ENCODE data around the gene CKAP2L.

The CKAP2L gene

DNA sequence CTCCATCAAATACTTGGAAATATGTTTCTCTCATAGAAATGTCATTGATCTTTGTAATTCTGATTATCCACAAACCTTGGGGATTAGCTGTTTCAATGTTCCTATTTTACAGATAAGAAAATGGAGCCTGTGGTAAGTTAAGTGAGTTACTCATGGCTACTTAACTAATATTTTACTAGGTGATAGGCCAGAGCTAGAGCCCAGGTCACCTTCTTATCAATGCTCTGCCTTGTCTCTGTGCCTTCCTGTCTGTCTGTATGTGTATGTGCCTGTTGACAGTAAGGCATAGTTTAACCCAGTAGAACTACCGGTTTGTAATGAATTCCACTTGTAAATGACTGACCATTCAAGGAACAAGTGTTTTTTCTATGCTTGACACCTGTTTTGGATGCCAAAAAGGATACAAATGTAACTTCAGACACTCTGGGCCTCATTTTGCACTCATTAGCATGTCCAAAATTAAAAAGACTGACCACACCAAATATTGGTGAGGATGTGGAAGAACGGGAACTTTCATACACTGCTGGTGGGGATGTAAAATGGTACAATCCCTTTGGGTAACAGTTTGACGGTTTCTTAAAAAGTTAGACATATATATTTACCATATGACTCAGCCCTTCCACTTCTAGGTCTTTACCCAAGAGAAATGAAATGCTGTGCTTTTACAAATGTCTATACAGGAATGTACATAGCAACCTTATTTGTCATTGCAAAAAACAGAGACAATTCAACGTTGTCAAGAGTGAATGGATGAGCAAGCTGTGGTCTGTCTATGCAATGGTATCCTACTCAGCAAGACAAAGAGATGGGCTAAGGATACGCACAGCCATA, 39.5 kb upstream of the CKAP2L start:
- Histone ChIP-seq H3K4me3 (ENCODE audit: low read length in 2 of 2) (no peak overlapping the region), H3K4me1 (ENCODE audit: control insufficient read depth in 2 of 2, insufficient read depth in 2 of 2, low read length in 2 of 2) (no peaks in the 10 kb centered on the region), H3K9ac (ENCODE audit: low read depth in 1 of 2, low read length in 2 of 2) (no peak overlapping the region), H3K27ac (ENCODE audit: low read depth in 2 of 2, low read length in 2 of 2) (no peak overlapping the region), H3K27me3 (ENCODE audit: control insufficient read depth in 2 of 2, insufficient read depth in 2 of 2, low read length in 2 of 2) (no peaks in the 10 kb centered on the region), H3K9me3 (ENCODE audit: control insufficient read depth in 2 of 2, low read length in 2 of 2) (no peaks in the 10 kb centered on the region), H3K36me3 (ENCODE audit: control insufficient read depth in 2 of 2, insufficient read depth in 2 of 2, low read length in 2 of 2) (no peaks in the 10 kb centered on the region)

DNA sequence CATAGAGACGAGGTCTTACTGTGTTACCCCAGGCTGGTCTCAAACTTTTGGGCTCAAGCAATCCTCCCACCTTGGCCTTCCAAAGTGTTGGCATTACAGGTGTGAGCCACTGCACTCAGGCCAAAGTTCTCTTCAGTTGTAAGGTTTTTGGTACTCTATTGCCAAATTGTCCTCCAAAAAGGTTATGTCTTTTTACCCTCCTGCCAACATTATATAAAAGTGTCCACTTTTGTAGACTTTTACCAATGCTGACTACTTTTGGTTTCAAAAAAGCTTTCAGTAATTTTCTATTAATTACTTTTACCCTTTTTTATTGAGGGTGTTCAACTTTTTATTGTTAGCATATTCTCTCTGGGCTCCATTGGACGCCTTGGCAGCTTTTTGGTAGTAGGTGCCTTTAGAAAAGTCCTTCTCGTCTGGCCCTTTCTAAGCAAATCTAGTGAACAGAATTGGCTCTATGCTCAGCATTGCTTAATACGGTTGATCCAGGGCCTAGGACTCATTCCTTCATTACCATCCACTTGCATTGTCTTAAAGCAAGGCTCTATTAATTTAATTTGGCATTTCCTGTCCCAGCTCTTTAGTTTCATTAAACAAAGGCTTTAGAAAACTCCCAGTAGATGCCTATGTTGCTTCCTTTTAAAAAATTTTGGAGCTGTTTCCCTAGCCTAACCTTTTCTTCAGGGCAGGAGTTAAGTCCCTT, 36.6 kb upstream of the CKAP2L start:
- Histone ChIP-seq H3K27ac (ENCODE audit: low read depth in 2 of 2, low read length in 2 of 2) (no peak overlapping the region), H3K9me3 (ENCODE audit: control insufficient read depth in 2 of 2, low read length in 2 of 2) (no peaks in the 10 kb centered on the region)

DNA sequence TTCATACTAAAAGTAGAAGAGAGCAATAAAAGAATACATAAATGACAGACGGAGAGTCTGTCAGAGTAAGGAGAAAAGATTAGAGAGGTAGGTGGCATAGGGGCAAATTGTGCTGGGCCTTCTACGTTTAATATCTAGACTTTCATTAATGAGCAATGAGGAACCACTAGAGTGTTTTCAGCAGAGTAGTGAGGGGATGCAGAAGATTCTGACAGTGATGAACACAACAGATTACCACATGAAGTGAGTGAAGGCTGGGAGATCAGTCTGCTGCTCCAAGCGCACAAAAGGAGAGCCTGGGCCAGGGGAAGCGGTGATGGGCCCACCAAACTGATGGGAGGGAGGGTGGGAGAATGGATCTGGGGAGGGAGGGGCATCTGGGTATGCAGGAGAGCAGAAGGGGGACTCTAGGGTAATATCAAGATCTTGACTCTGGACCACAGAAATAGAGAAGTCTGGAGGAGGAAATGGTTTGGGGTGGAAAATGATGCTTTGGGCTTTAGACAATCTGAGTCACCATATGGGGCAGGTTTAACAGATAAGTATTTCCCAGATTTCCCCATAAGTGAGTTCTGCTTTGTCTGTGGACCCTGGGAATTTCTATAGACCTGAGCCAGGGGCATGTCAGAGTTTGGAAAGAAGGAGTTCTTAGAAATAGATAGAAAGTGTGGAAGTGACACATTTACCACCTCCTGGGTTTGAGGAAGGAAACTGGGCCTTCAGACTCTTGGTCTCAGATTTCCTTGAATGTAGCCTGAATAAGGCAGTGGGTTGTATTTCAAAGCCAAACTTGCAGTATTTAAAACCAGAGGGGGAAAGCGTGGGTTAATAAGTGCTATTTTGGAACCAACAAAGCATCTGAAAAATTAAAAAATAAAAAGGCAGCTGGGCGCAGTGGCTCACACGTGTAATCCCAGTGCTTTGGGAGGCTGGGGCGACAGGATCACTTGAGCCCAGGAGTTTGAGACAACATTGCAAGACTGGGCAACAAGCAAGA, 34.9 kb upstream of the CKAP2L start:
- Histone ChIP-seq H3K9me3 (ENCODE audit: control insufficient read depth in 2 of 2, low read length in 2 of 2) (no peaks in the 10 kb centered on the region), H3K9ac (ENCODE audit: low read depth in 1 of 2, low read length in 2 of 2) (no peak overlapping the region), H3K4me3 (ENCODE audit: low read length in 2 of 2) (no peak overlapping the region), H3K36me3 (ENCODE audit: control insufficient read depth in 2 of 2, insufficient read depth in 2 of 2, low read length in 2 of 2) (no peaks in the 10 kb centered on the region), H3K27me3 (ENCODE audit: control insufficient read depth in 2 of 2, insufficient read depth in 2 of 2, low read length in 2 of 2) (no peaks in the 10 kb centered on the region), H3K27ac (ENCODE audit: low read depth in 2 of 2, low read length in 2 of 2) (no peak overlapping the region), H3K4me1 (ENCODE audit: control insufficient read depth in 2 of 2, insufficient read depth in 2 of 2, low read length in 2 of 2) (peaks cover 4 to 5% of the 10 kb centered on the region in 2 donors)

More for the DNA sequence above, 36.6 kb upstream of the CKAP2L start:
- Histone ChIP-seq H3K36me3 (ENCODE audit: control insufficient read depth in 2 of 2, insufficient read depth in 2 of 2, low read length in 2 of 2) (no peaks in the 10 kb centered on the region), H3K27me3 (ENCODE audit: control insufficient read depth in 2 of 2, insufficient read depth in 2 of 2, low read length in 2 of 2) (no peaks in the 10 kb centered on the region), H3K4me3 (ENCODE audit: low read length in 2 of 2) (no peak overlapping the region), H3K4me1 (ENCODE audit: control insufficient read depth in 2 of 2, insufficient read depth in 2 of 2, low read length in 2 of 2) (no peaks in the 10 kb centered on the region), H3K9ac (ENCODE audit: low read depth in 1 of 2, low read length in 2 of 2) (no peak overlapping the region)

DNA sequence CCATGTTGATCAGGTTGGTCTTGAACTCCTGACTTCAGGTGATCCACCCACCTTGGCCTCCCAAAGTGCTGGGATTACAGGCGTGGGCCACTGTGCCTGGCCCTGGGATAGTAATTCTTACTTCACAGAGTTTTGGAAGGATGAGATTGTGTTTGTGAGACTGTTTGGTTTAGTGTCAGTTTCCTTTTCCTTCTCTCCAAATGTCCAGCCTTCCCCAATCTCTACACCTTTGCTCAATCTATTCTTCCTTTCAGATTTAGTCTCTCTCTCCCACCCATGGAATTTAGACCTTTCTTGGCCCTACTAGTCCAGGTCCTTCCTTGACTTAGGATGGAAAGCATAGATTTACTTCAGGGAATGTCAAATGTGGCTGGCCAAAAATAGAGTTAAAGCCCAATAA, 32.1 kb upstream of the CKAP2L start:
- H3K9ac ChIP-seq (ENCODE audit: low read depth in 1 of 2, low read length in 2 of 2) = no peak overlapping the region
- no peak overlapping the region for H3K4me3 ChIP-seq (ENCODE audit: low read length in 2 of 2)
- H3K9me3 ChIP-seq (ENCODE audit: control insufficient read depth in 2 of 2, low read length in 2 of 2) = no peaks in the 10 kb centered on the region
- peaks cover 4 to 5% of the 10 kb centered on the region in 2 donors for H3K4me1 ChIP-seq (ENCODE audit: control insufficient read depth in 2 of 2, insufficient read depth in 2 of 2, low read length in 2 of 2)
- H3K36me3 ChIP-seq (ENCODE audit: control insufficient read depth in 2 of 2, insufficient read depth in 2 of 2, low read length in 2 of 2) = no peaks in the 10 kb centered on the region
- no peak overlapping the region for H3K27ac ChIP-seq (ENCODE audit: low read depth in 2 of 2, low read length in 2 of 2)
- no peaks in the 10 kb centered on the region for H3K27me3 ChIP-seq (ENCODE audit: control insufficient read depth in 2 of 2, insufficient read depth in 2 of 2, low read length in 2 of 2)

DNA sequence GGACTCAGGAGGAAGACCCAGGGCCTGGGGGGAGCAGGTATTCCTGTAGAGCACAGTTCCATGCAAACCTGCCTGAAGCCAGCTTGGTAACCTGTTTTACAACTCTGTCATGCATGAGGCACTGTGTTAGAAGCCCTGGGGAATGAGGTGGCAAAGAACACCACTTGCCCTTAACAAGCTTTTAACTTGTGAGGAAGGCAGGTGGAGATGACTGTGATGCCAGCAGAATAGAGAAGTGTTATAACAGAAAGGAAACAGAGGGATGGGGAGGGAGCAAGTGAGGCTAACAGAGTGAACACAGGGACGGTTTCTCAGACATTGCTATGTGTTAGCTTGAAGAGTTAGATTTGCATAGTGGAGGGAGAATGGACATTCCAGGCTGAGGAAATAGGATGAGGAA, 31.4 kb upstream of the CKAP2L start:
- H3K9me3 ChIP-seq (ENCODE audit: control insufficient read depth in 2 of 2, low read length in 2 of 2) = no peaks in the 10 kb centered on the region
- H3K27me3 ChIP-seq (ENCODE audit: control insufficient read depth in 2 of 2, insufficient read depth in 2 of 2, low read length in 2 of 2) = no peaks in the 10 kb centered on the region
- H3K4me3 ChIP-seq (ENCODE audit: low read length in 2 of 2) = no peak overlapping the region
- H3K9ac ChIP-seq (ENCODE audit: low read depth in 1 of 2, low read length in 2 of 2) = no peak overlapping the region
- no peak overlapping the region for H3K27ac ChIP-seq (ENCODE audit: low read depth in 2 of 2, low read length in 2 of 2)
- no peaks in the 10 kb centered on the region for H3K36me3 ChIP-seq (ENCODE audit: control insufficient read depth in 2 of 2, insufficient read depth in 2 of 2, low read length in 2 of 2)
- peaks cover 4 to 5% of the 10 kb centered on the region in 2 donors for H3K4me1 ChIP-seq (ENCODE audit: control insufficient read depth in 2 of 2, insufficient read depth in 2 of 2, low read length in 2 of 2)

DNA sequence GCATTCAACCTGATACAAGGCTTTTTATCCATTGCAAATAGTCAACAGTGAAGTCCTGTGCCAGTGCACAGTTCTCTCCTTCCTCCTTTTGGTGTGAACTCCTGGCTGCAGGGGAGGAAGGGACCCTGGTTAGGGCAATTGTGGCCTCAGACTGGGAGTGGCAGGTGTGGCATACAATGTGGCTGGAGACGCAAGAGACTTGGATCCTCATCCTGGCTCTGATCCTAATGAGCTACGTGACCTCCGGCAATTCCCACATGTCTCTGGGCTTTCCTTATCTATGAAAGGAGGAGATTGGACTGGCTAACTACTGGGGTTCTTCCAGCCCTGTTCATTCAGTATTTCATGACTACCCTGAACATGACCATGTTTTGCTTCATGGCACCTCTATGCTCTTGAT, 30.4 kb upstream of the CKAP2L start:
- Histone ChIP-seq H3K9me3 (ENCODE audit: control insufficient read depth in 2 of 2, low read length in 2 of 2) (no peaks in the 10 kb centered on the region), H3K9ac (ENCODE audit: low read depth in 1 of 2, low read length in 2 of 2) (no peak overlapping the region), H3K4me1 (ENCODE audit: control insufficient read depth in 2 of 2, insufficient read depth in 2 of 2, low read length in 2 of 2) (peaks cover 4 to 5% of the 10 kb centered on the region in 2 donors), H3K36me3 (ENCODE audit: control insufficient read depth in 2 of 2, insufficient read depth in 2 of 2, low read length in 2 of 2) (no peaks in the 10 kb centered on the region), H3K27ac (ENCODE audit: low read depth in 2 of 2, low read length in 2 of 2) (no peak overlapping the region), H3K27me3 (ENCODE audit: control insufficient read depth in 2 of 2, insufficient read depth in 2 of 2, low read length in 2 of 2) (no peaks in the 10 kb centered on the region), H3K4me3 (ENCODE audit: low read length in 2 of 2) (no peak overlapping the region)

DNA sequence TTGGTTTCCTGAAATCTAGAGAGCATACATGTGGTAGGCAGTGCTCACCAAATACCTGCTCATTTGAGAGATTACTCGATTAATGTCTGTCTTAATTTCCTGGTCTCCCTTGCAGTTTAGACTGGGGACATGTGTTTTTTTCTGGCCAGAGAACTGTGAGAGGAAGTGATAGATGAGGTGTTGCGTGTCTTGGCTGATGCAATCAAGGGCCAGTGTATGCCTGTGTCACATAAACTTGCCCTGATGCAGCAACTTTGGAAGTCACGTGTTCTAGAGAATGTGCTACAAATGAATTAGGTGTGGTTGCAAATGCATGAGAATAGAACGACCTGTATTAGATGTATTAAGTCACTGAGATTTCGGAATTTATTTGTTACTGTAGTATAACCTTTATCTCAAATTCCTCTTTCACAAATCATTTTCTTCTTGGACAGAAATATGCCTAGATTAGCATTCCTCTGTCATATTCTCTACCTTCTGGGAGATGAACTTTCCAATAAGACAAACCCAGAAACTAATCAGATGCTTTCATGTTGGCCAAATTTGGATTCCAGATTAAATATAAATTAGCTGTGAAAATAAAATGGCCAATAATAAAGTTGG, 29.8 kb upstream of the CKAP2L start:
- Histone ChIP-seq H3K4me3 (ENCODE audit: low read length in 2 of 2) (no peak overlapping the region), H3K9ac (ENCODE audit: low read depth in 1 of 2, low read length in 2 of 2) (no peak overlapping the region), H3K27me3 (ENCODE audit: control insufficient read depth in 2 of 2, insufficient read depth in 2 of 2, low read length in 2 of 2) (no peaks in the 10 kb centered on the region), H3K4me1 (ENCODE audit: control insufficient read depth in 2 of 2, insufficient read depth in 2 of 2, low read length in 2 of 2) (peaks cover 4 to 5% of the 10 kb centered on the region in 2 donors), H3K36me3 (ENCODE audit: control insufficient read depth in 2 of 2, insufficient read depth in 2 of 2, low read length in 2 of 2) (no peaks in the 10 kb centered on the region), H3K9me3 (ENCODE audit: control insufficient read depth in 2 of 2, low read length in 2 of 2) (no peaks in the 10 kb centered on the region), H3K27ac (ENCODE audit: low read depth in 2 of 2, low read length in 2 of 2) (no peak overlapping the region)

DNA sequence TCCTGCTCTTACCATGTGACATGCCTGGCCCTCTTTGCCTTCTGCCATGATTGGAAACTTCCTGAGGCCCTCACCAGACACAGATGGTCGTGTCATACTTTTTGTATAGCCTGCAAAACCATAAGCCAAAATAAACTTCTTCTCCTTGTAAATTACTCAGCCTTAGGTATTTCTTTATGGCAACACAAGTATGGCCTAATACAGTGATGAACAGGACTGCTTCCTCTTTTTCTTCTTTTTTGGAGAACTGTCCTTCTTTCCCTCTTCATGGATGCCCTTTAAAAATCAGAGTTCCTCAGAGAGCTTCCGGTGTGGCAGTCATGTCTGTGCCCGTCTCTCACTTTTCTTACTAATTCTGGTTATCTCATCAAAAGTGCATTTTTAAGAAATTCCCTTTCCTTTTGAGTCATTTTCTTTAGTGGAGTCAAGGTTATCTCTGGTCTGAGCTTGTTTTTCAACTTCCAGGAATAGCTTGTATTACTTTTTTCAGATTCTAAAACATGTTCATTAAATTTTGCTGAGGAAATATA, 29.1 kb upstream of the CKAP2L start:
- no peak overlapping the region for H3K27ac ChIP-seq (ENCODE audit: low read depth in 2 of 2, low read length in 2 of 2)
- H3K36me3 ChIP-seq (ENCODE audit: control insufficient read depth in 2 of 2, insufficient read depth in 2 of 2, low read length in 2 of 2) = no peaks in the 10 kb centered on the region
- no peak overlapping the region for H3K4me3 ChIP-seq (ENCODE audit: low read length in 2 of 2)
- H3K27me3 ChIP-seq (ENCODE audit: control insufficient read depth in 2 of 2, insufficient read depth in 2 of 2, low read length in 2 of 2) = no peaks in the 10 kb centered on the region
- no peaks in the 10 kb centered on the region for H3K9me3 ChIP-seq (ENCODE audit: control insufficient read depth in 2 of 2, low read length in 2 of 2)
- H3K9ac ChIP-seq (ENCODE audit: low read depth in 1 of 2, low read length in 2 of 2) = no peak overlapping the region
- H3K4me1 ChIP-seq (ENCODE audit: control insufficient read depth in 2 of 2, insufficient read depth in 2 of 2, low read length in 2 of 2) = peaks cover 4 to 5% of the 10 kb centered on the region in 2 donors

DNA sequence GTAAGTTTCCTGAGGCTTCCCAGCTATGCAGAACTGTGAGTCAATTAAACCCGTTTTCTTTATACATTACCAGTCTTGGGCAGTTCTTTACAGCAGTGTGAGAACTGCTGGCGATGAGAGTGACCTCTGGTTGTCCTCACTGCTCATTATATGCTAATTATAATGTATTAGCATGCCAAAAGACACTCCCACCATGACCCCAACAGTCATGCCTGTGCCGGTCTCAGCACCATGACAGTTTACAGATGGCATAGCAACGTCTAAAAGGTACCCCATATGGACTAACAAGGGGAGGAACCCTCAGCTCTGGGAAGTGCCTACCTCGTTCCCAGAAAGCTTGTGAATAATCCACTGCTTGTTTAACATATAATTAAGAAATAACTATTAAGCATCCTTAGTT, 28.0 kb upstream of the CKAP2L start:
- Histone ChIP-seq H3K9me3 (ENCODE audit: control insufficient read depth in 2 of 2, low read length in 2 of 2) (no peaks in the 10 kb centered on the region), H3K27me3 (ENCODE audit: control insufficient read depth in 2 of 2, insufficient read depth in 2 of 2, low read length in 2 of 2) (no peaks in the 10 kb centered on the region), H3K36me3 (ENCODE audit: control insufficient read depth in 2 of 2, insufficient read depth in 2 of 2, low read length in 2 of 2) (no peaks in the 10 kb centered on the region), H3K27ac (ENCODE audit: low read depth in 2 of 2, low read length in 2 of 2) (no peak overlapping the region), H3K4me3 (ENCODE audit: low read length in 2 of 2) (no peak overlapping the region), H3K4me1 (ENCODE audit: control insufficient read depth in 2 of 2, insufficient read depth in 2 of 2, low read length in 2 of 2) (peaks cover 4 to 5% of the 10 kb centered on the region in 2 donors), H3K9ac (ENCODE audit: low read depth in 1 of 2, low read length in 2 of 2) (no peak overlapping the region)

All from mucosa of rectum (tissue), 2 donors.